ENCODE results near the gene TMEM163.

DNA sequence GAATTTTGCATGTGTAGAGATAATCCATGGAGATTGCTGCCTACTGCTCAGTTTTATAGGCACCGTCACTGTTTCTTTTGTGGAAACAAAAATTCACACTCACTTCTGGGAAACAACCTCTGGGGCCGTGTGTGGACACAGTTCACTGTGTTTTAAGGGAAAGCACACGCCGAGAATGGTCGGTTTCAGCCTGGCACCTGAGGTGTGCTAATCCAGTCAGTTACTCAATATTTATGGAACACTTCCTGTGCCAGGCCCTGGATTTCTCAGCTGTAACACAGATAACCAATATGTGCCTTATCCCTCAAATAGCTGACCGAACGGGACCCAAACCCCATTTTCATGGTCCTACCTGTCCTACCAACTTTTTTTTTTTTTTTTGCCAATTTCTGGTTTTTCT is 285.3 kb downstream of the TMEM163 start:
- TF ChIP-seq CTCF (IDR thresholded peaks at IDR 0.05) (no peak), ZNF121 (CRISPR knock-in tag; IDR thresholded peaks at IDR 0.05) (no peak), ZNF416 (CRISPR knock-in tag; IDR thresholded peaks at IDR 0.05) (no peak), ATF3 (CRISPR knock-in tag; conservative IDR thresholded peaks at IDR 0.05) (no peak), CREM (CRISPR knock-in tag; IDR thresholded peaks at IDR 0.05) (no peak), MYBL2 (CRISPR knock-in tag; IDR thresholded peaks at IDR 0.05) (no peak)
- TF ChIP-seq, protein P1, sequence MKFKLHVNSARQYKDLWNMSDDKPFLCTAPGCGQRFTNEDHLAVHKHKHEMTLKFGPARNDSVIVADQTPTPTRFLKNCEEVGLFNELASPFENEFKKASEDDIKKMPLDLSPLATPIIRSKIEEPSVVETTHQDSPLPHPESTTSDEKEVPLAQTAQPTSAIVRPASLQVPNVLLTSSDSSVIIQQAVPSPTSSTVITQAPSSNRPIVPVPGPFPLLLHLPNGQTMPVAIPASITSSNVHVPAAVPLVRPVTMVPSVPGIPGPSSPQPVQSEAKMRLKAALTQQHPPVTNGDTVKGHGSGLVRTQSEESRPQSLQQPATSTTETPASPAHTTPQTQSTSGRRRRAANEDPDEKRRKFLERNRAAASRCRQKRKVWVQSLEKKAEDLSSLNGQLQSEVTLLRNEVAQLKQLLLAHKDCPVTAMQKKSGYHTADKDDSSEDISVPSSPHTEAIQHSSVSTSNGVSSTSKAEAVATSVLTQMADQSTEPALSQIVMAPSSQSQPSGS (CRISPR knock-in tag; IDR thresholded peaks at IDR 0.05; ENCODE audit: borderline replicate concordance, low read depth) = no peak

All from WTC11 (cell line).